Activated CD8-positive, alpha-beta memory T cell treated with anti-CD3 and anti-CD28 coated beads for 1 hour (primary cell): ENCODE results near the gene LRRC75B.
"Not testable (repeated sequence)": the region's sequence is repeated elsewhere in the genome, so short reads cannot be mapped to it uniquely, and the experiment has no call there.

ENCODE experiments used
- DNase-seq, 2 donors: peaks; one replicate each; pipeline ENCODE4 v3.0.0-alpha.2; 2020; ENCODE audit warnings: low read depth in 1 of 2; ENCODE audit errors: extremely low read depth in 1 of 2

LRRC75B gene

GRCh38 chr22:24555165-24556039 is 37.5 kb downstream of the LRRC75B start, which contains the start of gene SNRPD3:
Gene SNRPD3, plus strand, starts transcription at chr22:24555999. Its CDS starts 1,676 bp downstream, at chr22:24557675.
- DNase-seq = peak; percentile 97 to 99

GRCh38 chr22:24554313-24555164 is 38.3 kb downstream of the LRRC75B start, which contains the start of gene GUCD1:
Gene GUCD1, minus strand, starts transcription at chr22:24555138. Its CDS starts 147 bp downstream, at chr22:24554991.
- DNase-seq = peak in 1 of 2 donors; percentile 8

- DNase-seq = no peak
Measured at GRCh38 chr22:24553597-24554312, 39.1 kb downstream of the LRRC75B start.

DNA sequence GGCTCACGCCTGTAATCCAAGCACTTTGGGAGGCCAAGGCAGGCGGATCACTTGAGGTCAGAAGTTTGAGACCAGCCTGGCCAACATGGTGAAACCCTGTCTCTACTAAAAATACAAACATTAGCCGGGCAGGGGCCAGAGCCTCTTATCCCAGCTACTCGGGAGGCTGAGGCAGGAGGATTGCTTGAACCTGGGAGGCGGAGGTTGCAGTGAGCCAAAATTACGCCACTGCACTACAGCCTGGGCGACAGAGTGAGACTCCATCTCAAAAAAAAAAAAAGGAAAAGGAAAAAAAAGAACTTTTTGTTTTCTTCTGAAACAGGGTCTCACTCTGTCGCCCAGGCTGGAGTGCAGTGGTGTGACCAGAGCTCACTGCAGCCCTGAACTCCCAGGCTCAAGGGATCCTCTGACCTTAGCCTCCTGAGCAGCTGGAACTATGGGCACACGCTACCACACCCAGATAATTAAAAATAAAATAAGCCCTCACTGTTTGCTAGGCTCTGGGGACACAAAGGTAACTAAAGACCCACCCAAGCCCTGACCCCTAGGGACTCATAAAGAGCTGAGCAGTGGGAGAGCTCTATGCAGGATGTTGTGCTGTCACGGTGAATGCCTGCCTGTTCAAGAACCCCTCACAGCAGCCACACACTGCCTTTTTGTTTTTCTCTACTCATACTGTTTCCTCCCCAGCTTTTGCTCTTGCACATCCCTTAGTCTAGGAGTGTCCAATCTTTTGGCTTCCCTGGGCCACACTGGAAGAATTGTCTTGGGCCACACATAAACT is 40.2 kb downstream of the LRRC75B start:
- not testable (repeated sequence) for DNase-seq

DNA sequence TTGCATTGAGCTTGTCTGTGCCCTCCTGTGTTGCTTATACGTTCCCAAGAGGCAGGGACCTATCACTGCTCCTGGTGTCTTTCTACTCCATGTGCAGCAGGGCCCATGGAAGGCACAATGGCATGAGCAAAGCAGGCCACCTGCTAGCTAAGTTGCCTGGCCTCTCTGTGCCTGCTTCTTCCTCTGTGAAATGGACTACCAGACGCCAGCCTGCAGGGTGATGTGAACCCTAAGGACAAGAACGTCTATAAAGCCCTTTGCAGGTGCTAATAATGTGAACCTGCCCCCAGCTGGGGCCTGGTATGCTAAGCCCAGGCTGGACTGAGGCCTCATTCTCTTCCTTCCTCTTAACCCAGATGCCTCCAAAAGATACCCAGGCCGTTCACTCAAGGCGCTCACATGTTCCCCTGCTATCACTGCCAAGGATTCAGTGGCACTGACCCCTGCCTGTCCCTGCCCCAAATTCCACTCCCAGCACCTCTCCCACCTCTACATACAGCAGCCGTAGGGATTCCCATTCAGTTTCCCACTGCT is 41.9 kb downstream of the LRRC75B start:
- DNase-seq = no peak

DNA sequence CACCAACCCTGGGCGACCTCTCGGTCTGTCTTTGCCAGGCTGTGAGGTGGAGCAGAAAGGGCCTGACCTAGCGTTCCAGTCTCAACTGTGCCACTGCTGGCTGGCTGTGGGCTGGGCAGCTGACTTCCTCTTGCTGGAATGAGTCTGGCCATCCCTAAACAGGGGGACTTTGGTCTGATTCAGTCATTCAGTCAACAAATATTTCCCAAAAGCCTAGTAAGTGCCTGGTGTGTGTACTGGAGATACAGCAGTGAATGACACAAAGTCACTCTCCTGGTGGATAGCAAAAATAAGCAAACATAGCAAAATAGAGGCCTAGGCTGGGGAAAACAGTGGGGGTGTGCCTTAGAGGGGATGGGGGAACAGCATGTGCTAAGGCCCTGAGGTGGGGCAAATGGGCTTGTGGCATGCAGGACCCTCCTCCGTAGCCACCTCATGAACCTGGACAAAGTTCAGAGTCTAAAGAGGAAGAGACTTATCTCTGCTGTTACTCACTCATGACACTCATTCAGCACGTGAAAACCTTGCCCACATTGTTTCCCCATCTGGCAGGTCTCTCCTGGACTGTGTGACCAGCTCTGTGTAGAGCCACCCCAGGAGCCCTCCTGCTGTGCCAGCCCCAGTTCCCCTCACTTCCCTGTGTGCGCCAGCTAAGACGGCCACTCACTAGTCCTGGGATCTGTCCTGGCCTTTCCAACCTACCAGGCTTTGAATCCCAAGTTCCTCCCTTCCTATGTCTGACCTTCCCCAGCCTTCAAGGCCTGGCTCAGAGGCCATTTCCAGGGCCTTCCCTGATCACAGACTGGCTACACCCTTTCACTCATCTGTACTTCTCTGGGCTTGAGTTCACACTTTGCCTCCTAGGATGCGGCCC is 42.6 kb downstream of the LRRC75B start:
- no peak for DNase-seq

DNA sequence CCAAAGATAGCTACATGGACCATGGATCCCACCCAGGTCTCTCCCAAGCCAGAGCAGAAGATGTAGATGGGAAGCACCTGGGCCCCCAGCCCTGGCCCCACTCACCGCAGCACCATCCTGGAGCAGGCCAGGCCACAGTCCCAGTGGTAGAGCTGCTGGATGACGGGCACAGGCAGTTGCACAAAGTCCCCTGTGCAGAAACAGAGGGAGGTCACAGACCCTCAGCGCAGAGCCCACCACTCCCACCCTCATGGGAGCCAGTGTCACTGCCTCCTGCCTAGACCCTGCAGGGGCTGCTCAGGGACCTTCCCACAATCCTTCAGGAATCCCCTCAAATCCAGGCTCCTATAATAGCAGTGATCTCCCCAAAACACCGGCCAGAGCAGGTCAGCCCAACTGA is 44.1 kb downstream of the LRRC75B start:
- no peak for DNase-seq

DNA sequence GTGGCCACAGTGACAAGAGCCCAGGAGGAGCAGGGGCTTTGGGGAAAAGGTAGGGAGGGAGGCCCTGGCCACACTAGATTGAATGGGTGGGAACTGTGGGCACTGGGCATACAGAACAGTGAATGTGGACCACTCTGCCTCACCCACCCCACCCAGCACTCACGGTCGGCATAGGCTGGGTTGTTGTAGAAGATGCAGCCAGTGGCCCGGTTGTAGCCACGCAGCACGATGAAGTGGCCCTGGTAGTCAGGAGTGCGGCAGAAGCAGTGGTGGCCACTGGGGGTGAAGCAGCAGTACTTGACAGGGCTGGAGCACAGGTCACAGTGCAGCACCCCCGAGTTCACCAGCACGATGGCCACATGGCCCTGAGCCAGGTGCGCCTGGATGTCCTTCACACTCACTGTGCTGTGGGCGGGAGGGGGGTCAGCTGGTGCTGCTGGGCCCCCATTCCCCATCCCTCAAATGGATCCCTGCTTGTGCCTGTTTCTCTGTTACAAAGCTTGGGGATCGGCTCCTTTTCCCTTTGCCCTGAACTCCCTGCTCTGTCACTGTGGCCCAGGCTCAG is 49.1 kb downstream of the LRRC75B start:
- no peak for DNase-seq

DNA sequence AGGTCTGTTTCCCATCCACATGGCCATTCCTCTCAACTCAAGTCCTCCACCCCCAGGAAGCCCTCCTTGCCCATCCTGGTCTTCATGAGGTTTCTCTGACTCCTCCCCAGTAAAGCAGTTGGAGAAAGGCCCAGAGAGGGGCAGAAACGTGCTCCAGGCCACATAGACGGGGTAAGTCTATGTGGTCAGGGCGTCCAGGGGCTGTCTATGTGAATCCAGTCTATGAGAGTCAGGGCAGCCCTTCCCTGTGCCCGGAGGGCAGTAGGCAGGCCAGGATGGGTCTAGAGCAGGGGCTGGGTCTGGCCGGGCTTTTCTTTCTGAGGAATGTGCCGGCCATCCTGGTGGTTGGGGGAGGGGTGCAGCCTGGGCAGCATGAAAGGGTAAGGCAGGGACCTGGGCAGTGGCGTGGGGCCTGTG is 49.7 kb downstream of the LRRC75B start:
- no peak for DNase-seq

GRCh38 chr22:24542641-24543040 is 50.2 kb downstream of the LRRC75B start:
- no peak for DNase-seq

DNA sequence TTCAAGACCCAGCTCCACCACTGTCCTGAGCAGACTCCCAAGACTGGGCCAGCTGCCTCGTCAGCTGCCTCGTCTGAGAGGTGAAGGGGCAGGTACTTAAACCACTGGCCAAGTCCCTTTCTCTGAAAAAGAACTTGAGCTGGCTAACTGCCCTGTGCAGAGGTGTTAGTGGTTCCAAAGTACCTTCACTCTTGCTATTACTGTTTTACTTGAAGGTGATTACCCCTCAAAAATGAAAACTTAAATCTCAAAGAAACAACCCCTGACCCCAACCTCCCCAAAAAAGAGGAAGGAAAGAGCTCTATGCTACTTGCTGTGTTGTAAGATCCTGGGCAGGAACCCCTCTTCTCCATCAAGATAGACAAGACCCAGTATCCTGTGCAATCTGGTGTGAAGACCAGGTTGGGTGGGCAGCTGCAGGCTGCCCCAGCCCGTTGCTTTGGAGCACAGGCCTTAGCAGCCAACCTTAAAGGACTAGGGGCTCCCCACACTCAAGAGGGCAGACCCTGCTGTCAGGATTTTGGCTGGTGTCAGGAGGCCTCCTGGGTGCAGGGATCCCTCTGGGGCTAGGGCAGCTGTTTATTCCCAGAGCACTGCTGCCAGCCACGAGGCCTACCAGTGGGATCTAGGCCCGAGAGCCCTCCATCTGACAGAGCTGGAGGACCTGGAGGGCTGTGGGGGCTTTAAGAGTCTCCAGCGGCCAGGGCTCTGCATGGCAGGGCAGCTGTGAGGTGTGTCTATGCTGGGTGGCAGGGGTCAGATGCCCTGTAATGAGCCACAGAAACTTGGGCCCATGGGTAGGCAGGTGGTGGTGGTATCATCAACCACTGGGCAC is 51.0 kb downstream of the LRRC75B start:
- DNase-seq = no peak

- DNase-seq = no peak
Measured at GRCh38 chr22:24540470-24540869, 52.4 kb downstream of the LRRC75B start.

- no peak for DNase-seq
Measured at GRCh38 chr22:24536089-24536488, 56.8 kb downstream of the LRRC75B start.
